Vagina (tissue), 2 donors: Measurements from ENCODE around the gene CAMSAP1. TPM values are rescaled to one million over a fixed set of nuclear protein-coding genes. Genes with fewer than 3 reads are reported as not detected.

Experiments
- DNase-seq, 2 donors: peaks; one replicate each; pipeline ENCODE4 v3.0.0-alpha.2; 2017; ENCODE audit errors: extremely low spot score in 2 of 2
- H3K27ac ChIP-seq: fragments of 200-600 bp; sonication (generic); one replicate; pipeline ENCODE4 v1.5.1; 2019
- H3K27me3 ChIP-seq: fragments of 200-600 bp; sonication (generic); one replicate; pipeline ENCODE4 v1.5.1; 2019
- H3K36me3 ChIP-seq, 2 donors: fragments of 200-600 bp; sonication (generic); one replicate each; pipeline ENCODE4 v1.5.1; 2017 to 2019
- H3K4me1 ChIP-seq: fragments of 200-600 bp; sonication (generic); one replicate; pipeline ENCODE4 v1.5.1; 2019
- H3K4me3 ChIP-seq, 2 donors: fragments of 200-600 bp; sonication (generic); 1 replicate in 1 of 2; 2 replicates in 1 of 2; pipeline ENCODE4 v1.5.1; 2016 to 2019
- H3K9me3 ChIP-seq: fragments of 200-600 bp; sonication (generic); one replicate; pipeline ENCODE4 v1.5.1; 2019
- CTCF ChIP-seq, 3 experiments: fragments of 450-650 bp in 2 of 3; fragments of 200-600 bp in 1 of 3; sonication (generic) in 1 of 3; IDR thresholded peaks; one replicate each; pipeline ENCODE4 v1.5.1; 2017 to 2019; ENCODE audit warnings: antibody characterized with exemption in 3 of 3, mild to moderate bottlenecking in 2 of 3, moderate library complexity in 2 of 3
- POLR2A ChIP-seq, 2 donors: fragments of 450-650 bp; IDR thresholded peaks; one replicate each; pipeline ENCODE4 v1.6.1; 2017; ENCODE audit warnings: antibody characterized with exemption in 2 of 2, mild to moderate bottlenecking in 2 of 2, moderate library complexity in 2 of 2
- POLR2AphosphoS5 ChIP-seq, 2 donors: sonication (generic); formaldehyde crosslinking; IDR thresholded peaks; one replicate each; pipeline ENCODE4 v1.9.0; 2017; ENCODE audit warnings: antibody characterized with exemption in 2 of 2, mild to moderate bottlenecking in 2 of 2, low read depth in 1 of 2; ENCODE audit not compliant: insufficient read depth in 1 of 2
- intact Hi-C: fragments of 100-400 bp; cut with DNase I; formaldehyde crosslinking; loops from one replicate; pipeline ENCODE4 v1.15.1; 2023
- total RNA-seq: library from RNA; depleted of rRNA; stranded (reverse); fragments of >200 nt; gene quantifications from one replicate; pipeline ENCODE4 v1.2.3, GENCODE V29; 2016

CAMSAP1 gene
- total RNA-seq, 1 donor from 2014 or later: 20.9 TPM

- no peaks in the 10 kb centered on the region for H3K4me1 ChIP-seq
- H3K4me3 ChIP-seq: no peak overlapping the region
- no peaks in the 10 kb centered on the region for H3K27me3 ChIP-seq
- peaks cover 0 to 4% of the 10 kb centered on the region in 2 donors for H3K36me3 ChIP-seq
- TF ChIP-seq CTCF (IDR thresholded peaks at IDR 0.05): no peak
- TF ChIP-seq POLR2AphosphoS5 (IDR thresholded peaks at IDR 0.05; ENCODE audit: insufficient read depth in 1 of 2, low read depth in 1 of 2): no peak
- no peak for TF ChIP-seq POLR2A (IDR thresholded peaks at IDR 0.05)
- H3K9me3 ChIP-seq: no peaks in the 10 kb centered on the region
- no peak for DNase-seq
- no peak overlapping the region for H3K27ac ChIP-seq
- intact Hi-C loops: no loop called here
These were observed 29.4 kb downstream of the CAMSAP1 start for GRCh38 chr9:135877791-135878527.

- no peak for DNase-seq
- peaks cover 0 to 4% of the 10 kb centered on the region in 2 donors for H3K36me3 ChIP-seq
- H3K9me3 ChIP-seq: no peaks in the 10 kb centered on the region
- no peak overlapping the region for H3K27ac ChIP-seq
- H3K27me3 ChIP-seq: no peaks in the 10 kb centered on the region
- intact Hi-C loops: no loop called here
- TF ChIP-seq CTCF (IDR thresholded peaks at IDR 0.05) (no peak), POLR2A (IDR thresholded peaks at IDR 0.05) (no peak), POLR2AphosphoS5 (IDR thresholded peaks at IDR 0.05; ENCODE audit: insufficient read depth in 1 of 2, low read depth in 1 of 2) (no peak)
- H3K4me1 ChIP-seq: no peaks in the 10 kb centered on the region
- H3K4me3 ChIP-seq: no peak overlapping the region
These were observed 30.4 kb downstream of the CAMSAP1 start for GRCh38 chr9:135876936-135877335.

- no peak overlapping the region for H3K4me3 ChIP-seq
- TF ChIP-seq POLR2AphosphoS5 (IDR thresholded peaks at IDR 0.05; ENCODE audit: insufficient read depth in 1 of 2, low read depth in 1 of 2) (no peak), POLR2A (IDR thresholded peaks at IDR 0.05) (no peak), CTCF (IDR thresholded peaks at IDR 0.05) (no peak)
- DNase-seq: no peak
- intact Hi-C loops: no loop called here
- no peaks in the 10 kb centered on the region for H3K36me3 ChIP-seq
- H3K9me3 ChIP-seq: no peaks in the 10 kb centered on the region
- H3K27me3 ChIP-seq: no peaks in the 10 kb centered on the region
- no peak overlapping the region for H3K27ac ChIP-seq
- no peaks in the 10 kb centered on the region for H3K4me1 ChIP-seq
These were observed 32.5 kb downstream of the CAMSAP1 start for GRCh38 chr9:135874859-135875258.

GRCh38 chr9:135869909-135870308 is 37.4 kb downstream of the CAMSAP1 start:
- no peak for TF ChIP-seq POLR2A (IDR thresholded peaks at IDR 0.05)
- no peak for TF ChIP-seq CTCF (IDR thresholded peaks at IDR 0.05)
- no peak for TF ChIP-seq POLR2AphosphoS5 (IDR thresholded peaks at IDR 0.05; ENCODE audit: insufficient read depth in 1 of 2, low read depth in 1 of 2)
- Histone ChIP-seq H3K4me3 (no peak overlapping the region), H3K36me3 (no peaks in the 10 kb centered on the region), H3K9me3 (no peaks in the 10 kb centered on the region), H3K27ac (no peak overlapping the region), H3K4me1 (no peaks in the 10 kb centered on the region), H3K27me3 (no peaks in the 10 kb centered on the region)
- intact Hi-C loops: no loop called here
- no peak for DNase-seq

- intact Hi-C loops: no loop called here
- H3K4me1 ChIP-seq: no peaks in the 10 kb centered on the region
- H3K36me3 ChIP-seq: no peaks in the 10 kb centered on the region
- no peaks in the 10 kb centered on the region for H3K9me3 ChIP-seq
- no peak overlapping the region for H3K27ac ChIP-seq
- no peaks in the 10 kb centered on the region for H3K27me3 ChIP-seq
- TF ChIP-seq CTCF (IDR thresholded peaks at IDR 0.05) (no peak), POLR2A (IDR thresholded peaks at IDR 0.05) (no peak), POLR2AphosphoS5 (IDR thresholded peaks at IDR 0.05; ENCODE audit: insufficient read depth in 1 of 2, low read depth in 1 of 2) (no peak)
- H3K4me3 ChIP-seq: no peak overlapping the region
- DNase-seq: no peak
These were observed 41.8 kb downstream of the CAMSAP1 start for GRCh38 chr9:135865531-135865930.
